Calu3 (cell line): ENCODE results near the gene GRK5. TPM values are rescaled to one million over a fixed set of nuclear protein-coding genes. Genes with fewer than 3 reads are reported as not detected.

Source experiments
- BruUV-seq: library from RNA; stranded (reverse); fragments of 400-500 nt; replicated peaks from 2 replicates; lab custom pipeline; 2021; lab: Mats Ljungman, UMichigan
- CTCF ChIA-PET: fragments of 300-600 bp; sonication (Branson Sonifier 250); formaldehyde crosslinking; loops from one replicate; lab custom pipeline; 2022; ENCODE audit warnings: antibody characterized with exemption; lab: Charles Lee
- DNase-seq: peaks from one replicate; pipeline ENCODE4 v3.0.0; 2022
- H3K27ac Mint-ChIP-seq: one replicate; pipeline ENCODE4 v1.8.0; 2022; ENCODE audit warnings: mixed read lengths; ENCODE audit not compliant: unreplicated experiment
- H3K27me3 Mint-ChIP-seq: one replicate; pipeline ENCODE4 v1.8.0; 2022; ENCODE audit warnings: mixed read lengths; ENCODE audit not compliant: unreplicated experiment
- H3K36me3 Mint-ChIP-seq: one replicate; pipeline ENCODE4 v1.8.0; 2022; ENCODE audit warnings: mild to moderate bottlenecking, moderate library complexity, mixed read lengths; ENCODE audit not compliant: insufficient read depth, unreplicated experiment
- H3K4me1 Mint-ChIP-seq: one replicate; pipeline ENCODE4 v1.8.0; 2022; ENCODE audit warnings: mild to moderate bottlenecking, low read depth, mixed read lengths; ENCODE audit not compliant: unreplicated experiment
- H3K4me3 Mint-ChIP-seq: one replicate; pipeline ENCODE4 v1.8.0; 2022; ENCODE audit warnings: mild to moderate bottlenecking, low read depth, moderate library complexity, mixed read lengths; ENCODE audit not compliant: unreplicated experiment
- H3K9me3 Mint-ChIP-seq: one replicate; pipeline ENCODE4 v1.8.0; 2022; ENCODE audit warnings: low read depth, mixed read lengths; ENCODE audit not compliant: unreplicated experiment
- intact Hi-C: fragments of 100-400 bp; cut with micrococcal nuclease; formaldehyde crosslinking; loops from one replicate; pipeline ENCODE4 v1.10.0; 2022; ENCODE audit not compliant: unreplicated experiment
- total RNA-seq: library from RNA; stranded (reverse); gene quantifications from 2 replicates; pipeline ENCODE4 v1.2.3, GENCODE V29; 2022
- TF ChIP-seq, protein P1 (sequence below): fragments of 200-600 bp; IDR thresholded peaks from one replicate; pipeline ENCODE4 v1.8.0; 2022; ENCODE audit warnings: antibody characterized with exemption; ENCODE audit not compliant: unreplicated experiment

Gene GRK5
- total RNA-seq, 1 experiment from 2014 or later: 4.4 TPM

DNA sequence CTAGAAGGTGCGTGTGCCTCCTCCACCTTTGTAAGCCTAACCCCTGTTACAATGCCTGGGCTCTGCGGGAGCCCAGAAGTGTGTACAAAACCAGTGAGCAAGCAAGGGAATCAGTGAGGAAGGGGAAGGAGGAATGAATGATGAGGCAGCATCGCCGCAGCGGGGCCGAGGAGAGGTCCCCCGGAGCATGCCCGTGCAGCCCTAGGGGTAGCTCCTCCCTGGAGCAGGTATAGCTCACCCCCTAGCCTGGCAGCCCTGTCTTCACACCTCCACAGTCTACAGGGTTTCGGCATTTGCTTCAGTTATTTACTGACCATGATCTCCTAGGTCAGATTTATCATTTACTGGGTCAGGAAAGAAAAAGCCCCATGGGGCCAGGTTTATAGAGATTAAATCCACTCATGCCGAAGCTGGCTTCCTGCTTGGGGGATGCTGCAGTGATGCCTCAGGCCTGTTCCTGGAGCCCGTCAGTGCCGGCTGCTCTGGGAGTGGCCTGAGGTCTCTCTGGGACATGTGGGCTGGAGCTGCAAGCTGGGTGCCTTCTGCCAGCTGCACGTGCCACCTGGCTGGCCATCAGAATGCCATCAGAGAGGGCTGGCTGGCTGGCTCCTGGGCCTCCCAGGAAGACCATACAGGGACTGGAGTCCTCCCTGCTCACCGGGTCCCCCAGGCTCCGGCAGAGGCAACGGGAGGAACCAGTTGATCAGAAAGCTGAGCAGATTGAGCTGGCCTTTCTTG is 138.9 kb downstream of the GRK5 start:
- TF ChIP-seq, protein P1, sequence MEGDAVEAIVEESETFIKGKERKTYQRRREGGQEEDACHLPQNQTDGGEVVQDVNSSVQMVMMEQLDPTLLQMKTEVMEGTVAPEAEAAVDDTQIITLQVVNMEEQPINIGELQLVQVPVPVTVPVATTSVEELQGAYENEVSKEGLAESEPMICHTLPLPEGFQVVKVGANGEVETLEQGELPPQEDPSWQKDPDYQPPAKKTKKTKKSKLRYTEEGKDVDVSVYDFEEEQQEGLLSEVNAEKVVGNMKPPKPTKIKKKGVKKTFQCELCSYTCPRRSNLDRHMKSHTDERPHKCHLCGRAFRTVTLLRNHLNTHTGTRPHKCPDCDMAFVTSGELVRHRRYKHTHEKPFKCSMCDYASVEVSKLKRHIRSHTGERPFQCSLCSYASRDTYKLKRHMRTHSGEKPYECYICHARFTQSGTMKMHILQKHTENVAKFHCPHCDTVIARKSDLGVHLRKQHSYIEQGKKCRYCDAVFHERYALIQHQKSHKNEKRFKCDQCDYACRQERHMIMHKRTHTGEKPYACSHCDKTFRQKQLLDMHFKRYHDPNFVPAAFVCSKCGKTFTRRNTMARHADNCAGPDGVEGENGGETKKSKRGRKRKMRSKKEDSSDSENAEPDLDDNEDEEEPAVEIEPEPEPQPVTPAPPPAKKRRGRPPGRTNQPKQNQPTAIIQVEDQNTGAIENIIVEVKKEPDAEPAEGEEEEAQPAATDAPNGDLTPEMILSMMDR: no peak
- Mint-ChIP-seq H3K27ac (no peak overlapping the region), H3K27me3 (peaks cover 15% of the 10 kb centered on the region), H3K36me3 (no peaks in the 10 kb centered on the region), H3K4me3 (no peak overlapping the region), H3K4me1 (no peaks in the 10 kb centered on the region), H3K9me3 (no peaks in the 10 kb centered on the region)
- no peak for DNase-seq
- no TSS peak for BruUV-seq
- CTCF ChIA-PET: no interaction called here
- intact Hi-C loops: no loop called here

DNA sequence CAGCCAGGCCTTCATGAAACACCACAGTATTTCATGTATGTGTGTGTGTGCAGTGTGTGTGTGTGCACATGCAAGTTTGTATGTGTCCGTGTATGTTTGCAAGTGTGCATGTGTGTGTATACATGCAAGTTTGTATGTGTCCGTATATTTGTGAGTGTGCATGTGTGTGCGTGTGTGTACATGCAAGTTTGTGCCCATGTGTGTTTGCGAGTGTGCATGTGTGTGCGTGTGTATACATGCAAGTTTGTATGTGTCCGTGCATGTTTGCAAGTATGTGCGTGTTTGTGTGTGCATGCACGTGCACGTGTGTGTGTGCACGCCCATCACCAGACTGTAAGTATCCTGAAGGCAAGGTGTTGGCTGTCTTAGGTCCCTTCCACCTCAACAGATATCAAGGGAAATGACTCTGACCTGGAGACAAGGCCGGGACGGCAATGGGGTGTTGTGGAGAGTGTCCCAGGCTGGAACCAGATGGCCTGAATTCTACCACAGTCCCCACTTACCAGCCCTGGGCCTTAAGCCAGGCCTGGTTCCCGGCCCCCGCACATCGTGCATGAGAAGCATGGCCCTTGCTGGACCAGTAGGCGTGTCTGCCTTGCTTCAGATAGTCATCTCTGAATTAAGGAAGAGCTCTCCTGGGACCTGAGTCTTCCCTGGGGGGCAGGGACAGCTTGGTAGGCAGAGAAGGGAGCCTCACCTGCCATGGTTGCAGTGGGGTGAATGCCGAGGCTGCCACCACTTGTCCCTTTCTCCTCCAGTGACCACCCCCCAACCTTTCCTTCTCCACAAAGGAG is 140.0 kb downstream of the GRK5 start:
- no peak overlapping the region for H3K4me3 Mint-ChIP-seq
- no peaks in the 10 kb centered on the region for H3K4me1 Mint-ChIP-seq
- no peak overlapping the region for H3K27ac Mint-ChIP-seq
- H3K36me3 Mint-ChIP-seq: no peaks in the 10 kb centered on the region
- no peaks in the 10 kb centered on the region for H3K9me3 Mint-ChIP-seq
- BruUV-seq: no TSS peak
- CTCF ChIA-PET: no interaction called here
- H3K27me3 Mint-ChIP-seq: peaks cover 15% of the 10 kb centered on the region
- intact Hi-C loops: no loop called here
- DNase-seq: no peak
- TF ChIP-seq, protein P1: no peak

DNA sequence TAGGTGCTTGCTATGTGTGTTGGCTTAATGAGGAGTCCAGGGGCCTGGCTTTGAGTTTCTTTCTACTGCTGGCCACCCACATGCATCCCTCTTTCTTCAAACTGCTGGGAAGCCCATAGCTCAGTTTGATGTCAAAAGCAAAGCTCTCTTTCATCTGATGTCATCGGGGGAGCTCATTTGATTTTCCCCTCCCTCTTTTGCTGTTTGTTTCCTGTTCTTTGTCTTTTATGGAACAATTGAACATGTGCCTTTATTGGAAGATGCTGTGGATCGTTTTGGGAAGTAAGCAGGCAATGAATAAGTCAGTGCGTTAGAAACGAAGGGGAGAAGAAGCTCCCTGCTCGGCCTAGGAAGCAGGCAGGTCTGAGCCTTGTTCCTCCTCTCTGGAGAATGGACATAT is 140.7 kb downstream of the GRK5 start:
- no TSS peak for BruUV-seq
- Mint-ChIP-seq H3K4me3 (no peak overlapping the region), H3K4me1 (no peaks in the 10 kb centered on the region), H3K9me3 (no peaks in the 10 kb centered on the region), H3K36me3 (no peaks in the 10 kb centered on the region), H3K27ac (no peak overlapping the region), H3K27me3 (peaks cover 15% of the 10 kb centered on the region)
- intact Hi-C loops: no loop called here
- TF ChIP-seq, protein P1: no peak
- DNase-seq: no peak
- CTCF ChIA-PET: no interaction called here

DNA sequence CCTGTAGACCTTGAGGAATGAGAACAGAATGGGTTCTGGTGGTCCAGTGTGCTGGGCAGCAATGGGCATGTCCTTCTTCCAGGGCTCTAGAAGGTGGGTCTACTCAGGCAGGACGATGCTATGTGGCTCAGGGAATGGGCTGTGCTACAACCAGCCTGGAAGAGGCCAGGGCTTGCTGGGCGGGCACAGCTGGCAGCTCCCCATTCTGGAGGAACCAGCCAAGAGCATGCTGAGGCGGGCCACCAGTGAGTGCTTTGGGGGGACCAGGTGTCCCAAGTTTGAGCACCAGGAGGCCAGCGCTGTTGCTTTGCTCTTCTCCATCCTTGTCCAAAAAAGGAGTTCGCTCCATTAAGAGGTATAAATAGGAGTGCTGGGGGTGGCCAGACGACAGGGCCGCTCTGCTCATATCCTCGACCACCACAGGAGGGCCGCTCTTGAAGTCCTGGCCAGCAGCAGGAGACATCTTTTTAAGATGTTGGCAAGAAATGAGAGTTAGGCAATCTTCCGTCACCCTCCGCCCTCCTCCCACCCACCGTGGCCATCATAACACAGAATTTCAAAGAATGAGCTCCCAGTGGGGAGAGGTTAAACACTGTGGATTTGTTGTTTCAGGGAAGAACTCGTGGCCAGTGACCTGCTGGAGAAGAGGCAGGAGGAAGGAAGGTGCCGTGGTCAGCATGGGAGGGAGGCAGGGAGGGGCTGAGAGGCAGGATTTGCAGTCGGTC is 141.3 kb downstream of the GRK5 start:
- Mint-ChIP-seq H3K36me3 (no peaks in the 10 kb centered on the region), H3K9me3 (no peaks in the 10 kb centered on the region), H3K27ac (no peak overlapping the region), H3K4me3 (no peak overlapping the region), H3K4me1 (no peaks in the 10 kb centered on the region), H3K27me3 (peaks cover 15% of the 10 kb centered on the region)
- no TSS peak for BruUV-seq
- DNase-seq: no peak
- TF ChIP-seq, protein P1: no peak
- CTCF ChIA-PET: no interaction called here
- intact Hi-C loops: no loop called here
